Measurements from ENCODE around the gene CDKN1C.

DNA sequence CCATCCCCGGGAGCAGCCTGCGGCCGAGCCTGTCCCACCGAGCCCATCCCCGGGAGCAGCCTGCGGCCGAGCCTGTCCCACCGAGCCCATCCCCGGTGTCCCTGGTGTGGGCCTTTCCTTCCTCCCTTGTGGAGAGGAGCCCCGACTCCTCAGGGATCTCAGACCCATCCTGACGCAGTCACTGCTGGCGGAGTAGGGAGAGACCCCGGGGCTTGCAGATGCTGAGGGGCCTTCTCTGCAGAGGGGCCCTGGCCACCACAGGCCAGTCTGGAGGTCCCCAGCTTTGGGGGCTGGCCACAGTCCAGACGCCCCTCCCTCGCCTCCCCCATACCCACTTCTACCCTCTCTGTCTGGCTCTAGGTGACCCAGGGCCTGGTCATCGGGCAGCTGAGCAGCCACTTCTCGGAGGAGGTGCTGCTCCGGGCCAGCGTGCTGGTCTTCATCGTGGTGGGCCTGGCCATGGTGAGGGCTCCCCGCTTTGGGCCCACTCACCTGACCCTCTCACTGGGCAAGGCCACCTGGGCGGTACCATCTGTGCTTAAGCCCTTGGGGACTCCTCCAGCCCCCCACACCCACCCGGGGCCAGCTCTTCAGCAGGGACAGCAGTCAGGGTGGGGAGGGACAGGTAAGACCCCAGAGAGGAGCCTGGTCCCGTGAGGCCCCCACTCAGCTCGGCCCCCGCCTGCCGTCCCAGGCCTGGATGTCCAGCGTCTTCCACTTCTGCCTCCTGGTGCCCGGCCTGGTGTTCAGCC lies 36.3 kb upstream of the CDKN1C start:
- no peak for TF ChIP-seq POLR2A (IDR thresholded peaks at IDR 0.05)
- TF ChIP-seq CTCF (IDR thresholded peaks at IDR 0.05): no peak
